OCI-LY1 (cell line): ENCODE data around the gene IQSEC1.

Experiments used
- H2AFZ ChIP-seq: fragments of 200-600 bp; sonication (generic), shearing (Covaris generic); 2 replicates; pipeline ENCODE4 v1.6.0; 2014; ENCODE audit warnings: antibody characterized with exemption, mild to moderate bottlenecking, low read length
- H3F3A ChIP-seq: fragments of 200-600 bp; sonication (generic), shearing (Covaris generic); 2 replicates; pipeline ENCODE4 v1.6.0; 2014; ENCODE audit warnings: mild to moderate bottlenecking, antibody characterized with exemption, low read length, moderate library complexity; ENCODE audit not compliant: insufficient read depth
- H3K27ac ChIP-seq: fragments of 200-600 bp; sonication (generic); 2 replicates; pipeline ENCODE4 v1.5.1; 2014; ENCODE audit warnings: low read length, mixed run types, mild to moderate bottlenecking, low read depth; ENCODE audit not compliant: poor library complexity, severe bottlenecking
- H3K27me3 ChIP-seq: fragments of 200-600 bp; sonication (generic); 2 replicates; pipeline ENCODE4 v1.6.0; 2014; ENCODE audit warnings: antibody characterized with exemption, mild to moderate bottlenecking, low read length, moderate library complexity; ENCODE audit not compliant: insufficient read depth
- H3K36me3 ChIP-seq: fragments of 200-600 bp; sonication (generic); 2 replicates; pipeline ENCODE4 v1.6.1; 2014; ENCODE audit warnings: mild to moderate bottlenecking, antibody characterized with exemption, low read length, moderate library complexity, mixed read lengths; ENCODE audit not compliant: insufficient read depth
- H3K4me1 ChIP-seq: fragments of 200-600 bp; sonication (generic); 2 replicates; pipeline ENCODE4 v1.5.1; 2014; ENCODE audit warnings: mild to moderate bottlenecking, low read length, moderate library complexity; ENCODE audit not compliant: insufficient read depth, severe bottlenecking
- H3K4me2 ChIP-seq: fragments of 200-600 bp; sonication (generic), shearing (Covaris generic); 2 replicates; pipeline ENCODE4 v1.6.1; 2014; ENCODE audit warnings: low read length
- H3K4me3 ChIP-seq: fragments of 200-600 bp; sonication (generic); 2 replicates; pipeline ENCODE4 v1.5.1; 2014; ENCODE audit warnings: low read length, low read depth, mild to moderate bottlenecking, mixed read lengths; ENCODE audit not compliant: poor library complexity, severe bottlenecking
- H3K79me2 ChIP-seq: fragments of 200-600 bp; shearing (Covaris generic); 2 replicates; pipeline ENCODE4 v1.6.1; 2016; ENCODE audit warnings: mixed run types, low read length, mixed read lengths; ENCODE audit not compliant: insufficient read depth
- H3K9ac ChIP-seq: fragments of 200-600 bp; sonication (generic), shearing (Covaris generic); 2 replicates; pipeline ENCODE4 v1.6.1; 2014; ENCODE audit warnings: mild to moderate bottlenecking, low read length, mixed read lengths
- H3K9me2 ChIP-seq: fragments of 200-600 bp; sonication (generic), shearing (Covaris generic); 2 replicates; pipeline ENCODE4 v1.6.1; 2014; ENCODE audit warnings: low read depth, mild to moderate bottlenecking, low read length, mixed read lengths
- H3K9me3 ChIP-seq: fragments of 200-600 bp; shearing (Covaris generic); 2 replicates; pipeline ENCODE4 v1.6.1; 2014; ENCODE audit warnings: low read length, mixed read lengths
- H4K20me1 ChIP-seq: fragments of 200-600 bp; sonication (generic), shearing (Covaris generic); 2 replicates; pipeline ENCODE4 v1.6.0; 2016; ENCODE audit warnings: mild to moderate bottlenecking, low read length; ENCODE audit not compliant: insufficient read depth
- CTCF ChIP-seq: fragments of 200-600 bp; sonication (generic), shearing (Covaris generic); IDR thresholded peaks from 2 replicates; pipeline ENCODE4 v1.5.1; 2017; ENCODE audit warnings: mild to moderate bottlenecking, antibody characterized with exemption, low read length, moderate library complexity, mixed read lengths
- EZH2 ChIP-seq: fragments of 200-600 bp; sonication (generic), shearing (Covaris generic); IDR thresholded peaks from 2 replicates; pipeline ENCODE4 v1.8.0; 2017; ENCODE audit warnings: borderline replicate concordance, mixed run types, mild to moderate bottlenecking, antibody characterized with exemption, low read length, moderate library complexity, mixed read lengths

The IQSEC1 gene

GRCh38 chr3:13034861-13035260, 38.4 kb downstream of the IQSEC1 start:
- no peak overlapping the region for H3K9ac ChIP-seq
- H3K79me2 ChIP-seq: no peaks in the 10 kb centered on the region
- no peaks in the 10 kb centered on the region for H3K4me1 ChIP-seq
- H3K4me3 ChIP-seq: no peak overlapping the region
- H3K9me3 ChIP-seq: no peaks in the 10 kb centered on the region
- TF ChIP-seq EZH2: no peak
- no peak for TF ChIP-seq CTCF
- no peak overlapping the region for H2AFZ ChIP-seq
- peaks cover 6% of the 10 kb centered on the region; the same call in 1 of the 2 replicates for H3K27me3 ChIP-seq
- no peaks in the 10 kb centered on the region for H3F3A ChIP-seq
- H3K9me2 ChIP-seq: no peaks in the 10 kb centered on the region
- no peaks in the 10 kb centered on the region for H4K20me1 ChIP-seq
- no peak overlapping the region for H3K27ac ChIP-seq
- no peak overlapping the region for H3K4me2 ChIP-seq
- H3K36me3 ChIP-seq: no peaks in the 10 kb centered on the region

DNA sequence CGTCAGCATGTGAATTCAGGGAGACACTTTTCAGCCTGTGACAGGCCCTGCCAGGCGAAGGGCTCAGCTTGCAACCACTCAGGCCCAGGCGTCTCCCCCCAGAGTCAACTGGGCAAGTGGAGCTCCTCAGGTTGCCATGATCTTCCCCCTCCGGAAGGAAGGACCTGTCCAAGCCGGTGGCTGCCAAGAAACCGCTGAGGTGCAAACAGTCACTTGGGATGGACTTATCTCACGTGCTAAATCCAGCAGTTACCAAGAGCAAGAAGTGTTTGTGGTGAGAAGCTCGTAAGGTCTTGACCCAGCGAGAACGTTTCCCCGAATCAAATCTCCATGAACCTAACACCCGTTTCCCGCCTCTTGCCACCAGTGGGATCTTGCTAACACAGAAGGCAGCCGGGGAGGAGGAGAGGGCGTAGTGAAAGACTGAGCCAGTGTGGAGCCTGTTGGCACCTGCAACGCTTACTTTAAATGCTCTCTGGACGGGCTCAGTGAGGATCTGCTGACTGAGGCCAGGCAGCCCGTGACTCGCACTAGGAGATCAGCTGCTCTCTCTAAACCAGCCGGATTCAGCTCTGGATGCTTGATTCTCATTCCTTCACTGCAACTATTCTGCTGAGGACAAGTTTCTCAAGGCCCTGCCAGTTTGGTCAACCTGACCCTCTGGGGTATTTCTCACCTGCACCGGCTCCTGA, 39.0 kb downstream of the IQSEC1 start:
- no peaks in the 10 kb centered on the region for H3K4me1 ChIP-seq
- H4K20me1 ChIP-seq: no peaks in the 10 kb centered on the region
- no peaks in the 10 kb centered on the region for H3K9me2 ChIP-seq
- no peak overlapping the region for H2AFZ ChIP-seq
- H3K9me3 ChIP-seq: no peaks in the 10 kb centered on the region
- TF ChIP-seq CTCF (no peak), EZH2 (no peak)
- no peaks in the 10 kb centered on the region for H3F3A ChIP-seq
- no peak overlapping the region for H3K4me2 ChIP-seq
- H3K79me2 ChIP-seq: no peaks in the 10 kb centered on the region
- no peak overlapping the region for H3K27ac ChIP-seq
- H3K36me3 ChIP-seq: no peaks in the 10 kb centered on the region
- H3K27me3 ChIP-seq: peaks cover 6% of the 10 kb centered on the region; the same call in 1 of the 2 replicates
- H3K9ac ChIP-seq: no peak overlapping the region
- H3K4me3 ChIP-seq: no peak overlapping the region

- Histone ChIP-seq H3K9me2 (no peaks in the 10 kb centered on the region), H3K79me2 (no peaks in the 10 kb centered on the region), H3K4me1 (no peaks in the 10 kb centered on the region)
Observed at GRCh38 chr3:13032206-13032605, 41.0 kb downstream of the IQSEC1 start.

More at GRCh38 chr3:13032206-13032605, 41.0 kb downstream of the IQSEC1 start:
- no peak overlapping the region for H3K9ac ChIP-seq
- no peak overlapping the region for H3K4me2 ChIP-seq
- H3K27me3 ChIP-seq: peaks cover 3% of the 10 kb centered on the region; the same call in 1 of the 2 replicates
- H3K27ac ChIP-seq: no peak overlapping the region
- no peaks in the 10 kb centered on the region for H3F3A ChIP-seq
- TF ChIP-seq CTCF: no peak
- no peak for TF ChIP-seq EZH2
- H4K20me1 ChIP-seq: no peaks in the 10 kb centered on the region
- H2AFZ ChIP-seq: no peak overlapping the region
- H3K9me3 ChIP-seq: no peaks in the 10 kb centered on the region
- no peak overlapping the region for H3K4me3 ChIP-seq
- H3K36me3 ChIP-seq: no peaks in the 10 kb centered on the region
